Duodenal mucosa (tissue), 2 donors: Measurements from ENCODE around the gene EXOC2.

Experiments
- H3K27ac ChIP-seq: one replicate; pipeline ENCODE4 v1.7.0; 2013; ENCODE audit warnings: low read depth, low read length
- H3K27me3 ChIP-seq, 2 donors: one replicate each; pipeline ENCODE4 v1.7.0; 2013; ENCODE audit warnings: low read length in 2 of 2, control low read depth in 1 of 2; ENCODE audit not compliant: insufficient read depth in 2 of 2, control insufficient read depth in 1 of 2
- H3K36me3 ChIP-seq, 2 donors: one replicate each; pipeline ENCODE4 v1.7.0; 2013; ENCODE audit warnings: low read length in 2 of 2, control low read depth in 1 of 2; ENCODE audit not compliant: insufficient read depth in 2 of 2, control insufficient read depth in 1 of 2
- H3K4me1 ChIP-seq, 2 donors: one replicate each; pipeline ENCODE4 v1.7.0; 2013; ENCODE audit warnings: low read length in 2 of 2, control low read depth in 1 of 2; ENCODE audit not compliant: insufficient read depth in 2 of 2, control insufficient read depth in 1 of 2
- H3K4me3 ChIP-seq, 2 donors: one replicate each; pipeline ENCODE4 v1.7.0; 2013; ENCODE audit warnings: low read length in 2 of 2, low read depth in 1 of 2
- H3K9ac ChIP-seq, 2 donors: one replicate each; pipeline ENCODE4 v1.7.0; 2013; ENCODE audit warnings: low read length in 2 of 2, low read depth in 1 of 2
- H3K9me3 ChIP-seq, 2 donors: one replicate each; pipeline ENCODE4 v1.7.0; 2013; ENCODE audit warnings: low read length in 2 of 2, control low read depth in 1 of 2; ENCODE audit not compliant: control insufficient read depth in 1 of 2

EXOC2 gene

GRCh38 chr6:692858-693722 is at the start of gene EXOC2:
Gene EXOC2 (minus strand): TSS chr6:693139. CDS start chr6:637818, 55,321 bp downstream.
- Histone ChIP-seq H3K27me3 (no peaks in the 10 kb centered on the region), H3K4me3 (peak within 1 kb of the TSS; percentile 90 to 92), H3K4me1 (peaks cover 4 to 21% of the 10 kb centered on the region in 2 donors), H3K9me3 (no peaks in the 10 kb centered on the region), H3K9ac (peak within 1 kb of the TSS; percentile 74 to 86), H3K36me3 (peaks cover 3% of the 10 kb centered on the region in 2 donors), H3K27ac (peak within 1 kb of the TSS; percentile 60)

- H3K27ac ChIP-seq: no peak overlapping the region
- no peaks in the 10 kb centered on the region for H3K27me3 ChIP-seq
- no peaks in the 10 kb centered on the region for H3K36me3 ChIP-seq
- no peaks in the 10 kb centered on the region for H3K4me1 ChIP-seq
- H3K4me3 ChIP-seq: no peak overlapping the region
- no peaks in the 10 kb centered on the region for H3K9me3 ChIP-seq
- H3K9ac ChIP-seq: no peak overlapping the region
Observed at GRCh38 chr6:741410-742339, 48.7 kb upstream of the EXOC2 start.

GRCh38 chr6:736657-737446 is 43.9 kb upstream of the EXOC2 start:
- H3K9ac ChIP-seq: no peak overlapping the region
- H3K4me3 ChIP-seq: no peak overlapping the region
- H3K27ac ChIP-seq: no peak overlapping the region
- H3K27me3 ChIP-seq: no peaks in the 10 kb centered on the region
- no peaks in the 10 kb centered on the region for H3K9me3 ChIP-seq
- H3K36me3 ChIP-seq: no peaks in the 10 kb centered on the region
- H3K4me1 ChIP-seq: no peaks in the 10 kb centered on the region

DNA sequence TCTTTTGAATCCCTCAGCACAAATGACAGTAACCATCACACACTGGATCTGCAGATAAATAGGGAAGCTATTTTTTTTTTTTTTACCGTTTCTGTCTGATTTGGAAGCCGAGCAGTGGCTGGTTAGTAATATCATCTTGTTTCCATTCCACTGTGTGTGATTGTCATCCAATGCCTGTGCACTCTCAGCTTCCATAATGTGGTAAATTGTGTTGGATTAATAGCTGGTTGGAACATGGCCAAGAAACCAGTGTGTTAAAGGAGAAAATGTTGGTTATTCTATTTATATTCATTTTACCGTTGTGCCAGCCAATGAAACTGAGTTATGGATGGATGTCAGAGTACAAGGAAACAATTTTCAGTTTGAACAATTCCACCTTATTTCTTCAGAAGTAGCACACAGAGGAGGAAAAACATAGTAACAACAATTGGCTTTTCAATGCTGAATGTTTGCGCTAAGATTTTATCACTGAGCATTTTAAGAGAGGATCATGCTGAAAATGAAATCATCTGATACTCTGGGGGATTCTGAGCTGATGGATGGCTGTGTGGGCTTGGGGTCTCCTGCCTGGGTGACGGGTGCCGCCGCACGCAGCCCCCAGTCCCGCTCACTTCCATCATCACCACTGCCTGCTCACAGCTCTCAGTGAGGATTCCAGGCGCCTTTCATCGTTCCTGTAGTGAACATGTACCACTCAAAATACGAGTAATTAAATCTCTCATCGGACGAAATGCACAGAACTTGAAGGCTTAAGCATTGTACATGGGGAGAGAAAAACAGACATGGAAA is 40.7 kb upstream of the EXOC2 start:
- no peaks in the 10 kb centered on the region for H3K36me3 ChIP-seq
- no peaks in the 10 kb centered on the region for H3K4me1 ChIP-seq
- peaks cover 0 to under 1% of the 10 kb centered on the region in 2 donors for H3K27me3 ChIP-seq
- no peak overlapping the region for H3K27ac ChIP-seq
- no peak overlapping the region for H3K4me3 ChIP-seq
- no peaks in the 10 kb centered on the region for H3K9me3 ChIP-seq
- no peak overlapping the region for H3K9ac ChIP-seq

DNA sequence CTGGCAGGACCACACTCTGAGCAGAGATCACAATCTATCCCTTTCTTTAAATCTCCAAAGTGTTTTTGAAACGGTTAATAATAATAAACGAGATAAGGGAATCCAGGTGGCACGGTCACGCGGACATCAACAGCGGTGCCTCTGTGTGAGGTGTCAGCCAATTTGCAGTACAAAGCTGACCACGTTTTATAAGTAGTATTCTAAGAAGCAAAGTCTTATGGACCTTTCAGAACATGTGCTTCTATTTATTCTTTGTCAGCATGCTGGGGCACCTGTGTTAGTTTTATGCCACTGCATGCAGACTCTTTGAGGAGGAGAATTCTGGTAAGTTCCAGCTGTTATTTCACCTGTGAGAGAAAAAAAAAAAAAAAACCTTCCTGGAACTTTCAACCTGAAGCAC is 39.0 kb upstream of the EXOC2 start:
- no peaks in the 10 kb centered on the region for H3K36me3 ChIP-seq
- H3K9ac ChIP-seq: no peak overlapping the region
- H3K4me3 ChIP-seq: no peak overlapping the region
- H3K4me1 ChIP-seq: no peaks in the 10 kb centered on the region
- no peaks in the 10 kb centered on the region for H3K9me3 ChIP-seq
- no peak overlapping the region for H3K27ac ChIP-seq
- H3K27me3 ChIP-seq: peaks cover 0 to 5% of the 10 kb centered on the region in 2 donors

GRCh38 chr6:729606-730320 is 36.8 kb upstream of the EXOC2 start:
- H3K27me3 ChIP-seq: peaks cover 0 to 5% of the 10 kb centered on the region in 2 donors
- H3K4me3 ChIP-seq: no peak overlapping the region
- H3K9ac ChIP-seq: no peak overlapping the region
- H3K36me3 ChIP-seq: no peaks in the 10 kb centered on the region
- H3K9me3 ChIP-seq: no peaks in the 10 kb centered on the region
- no peaks in the 10 kb centered on the region for H3K4me1 ChIP-seq
- H3K27ac ChIP-seq: no peak overlapping the region

DNA sequence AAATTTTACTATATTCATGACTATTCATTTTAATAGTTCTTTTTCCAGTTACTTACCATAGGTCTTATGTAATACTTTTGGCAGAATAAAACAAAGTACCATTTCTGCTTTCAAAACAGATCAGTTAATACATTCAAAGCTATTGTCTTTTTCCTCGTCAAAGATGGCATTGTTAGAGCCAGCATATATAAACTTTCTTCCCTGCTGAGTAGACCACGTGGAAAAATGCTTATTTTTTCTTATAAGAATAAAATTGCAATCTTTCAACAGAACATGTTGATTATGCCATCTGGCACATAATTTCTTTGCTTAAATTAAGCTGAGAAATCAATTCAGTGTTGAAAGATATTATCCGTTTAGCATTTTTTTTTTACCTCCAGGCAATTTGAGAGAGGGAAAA is 34.9 kb upstream of the EXOC2 start:
- Histone ChIP-seq H3K4me3 (no peak overlapping the region), H3K4me1 (peaks cover 0 to 2% of the 10 kb centered on the region in 2 donors), H3K27ac (no peak overlapping the region), H3K27me3 (peaks cover 0 to 5% of the 10 kb centered on the region in 2 donors), H3K9ac (no peak overlapping the region), H3K9me3 (no peaks in the 10 kb centered on the region), H3K36me3 (no peaks in the 10 kb centered on the region)

GRCh38 chr6:723540-723939 is 30.6 kb upstream of the EXOC2 start:
- Histone ChIP-seq H3K36me3 (no peaks in the 10 kb centered on the region), H3K4me1 (peaks cover 5% of the 10 kb centered on the region in 2 donors), H3K9me3 (no peaks in the 10 kb centered on the region), H3K4me3 (no peak overlapping the region), H3K27me3 (peaks cover 0 to 4% of the 10 kb centered on the region in 2 donors), H3K27ac (no peak overlapping the region), H3K9ac (no peak overlapping the region)

DNA sequence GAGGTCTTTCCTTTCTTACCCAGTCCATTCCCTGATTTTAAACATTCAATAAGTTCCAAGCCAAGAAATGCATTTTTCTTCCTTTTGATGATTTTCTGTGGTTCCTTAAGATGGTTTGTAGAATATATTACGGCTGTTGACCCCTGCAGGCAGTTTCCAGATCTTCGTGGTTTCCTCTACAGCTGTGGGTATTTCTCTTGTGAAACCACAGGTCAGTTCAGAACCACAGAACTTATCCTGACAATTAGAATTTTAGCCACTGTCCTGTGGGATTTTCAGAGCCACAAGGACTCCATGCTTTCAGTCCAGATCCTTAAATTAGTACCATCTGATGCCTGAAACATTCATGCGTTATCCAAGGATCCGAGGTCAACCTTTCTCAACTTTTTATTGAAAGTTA is 29.7 kb upstream of the EXOC2 start:
- Histone ChIP-seq H3K4me1 (peaks cover 5% of the 10 kb centered on the region in 2 donors), H3K27me3 (no peaks in the 10 kb centered on the region), H3K36me3 (no peaks in the 10 kb centered on the region), H3K9ac (no peak overlapping the region), H3K9me3 (no peaks in the 10 kb centered on the region), H3K27ac (no peak overlapping the region), H3K4me3 (no peak overlapping the region)
